GM21717 (cell line): ENCODE data around the gene ACTA2.

Source experiments
- ATAC-seq: cut with Tn5 transposase; IDR thresholded peaks from one replicate; pipeline ENCODE4 v1.9.1; 2021; ENCODE audit warnings: mild to moderate bottlenecking, moderate library complexity; ENCODE audit not compliant: unreplicated experiment

Gene ACTA2

GRCh38 chr10:88923520-88923919, 29.1 kb downstream of the ACTA2 start:
- ATAC-seq: no peak

- ATAC-seq: no peak
Measured at GRCh38 chr10:88922041-88922440, 30.5 kb downstream of the ACTA2 start.

GRCh38 chr10:88920986-88921593, 31.5 kb downstream of the ACTA2 start:
- ATAC-seq: no peak

- no peak for ATAC-seq
Measured at GRCh38 chr10:88920198-88920597, 32.4 kb downstream of the ACTA2 start.

GRCh38 chr10:88919041-88919440, 33.5 kb downstream of the ACTA2 start:
- no peak for ATAC-seq

- no peak for ATAC-seq
Measured at GRCh38 chr10:88918191-88918905, 34.2 kb downstream of the ACTA2 start.

- no peak for ATAC-seq
Measured at GRCh38 chr10:88916986-88917385, 35.6 kb downstream of the ACTA2 start.

- ATAC-seq: no peak
Measured at GRCh38 chr10:88916231-88916630, 36.3 kb downstream of the ACTA2 start.

- no peak for ATAC-seq
Measured at GRCh38 chr10:88915781-88916180, 36.8 kb downstream of the ACTA2 start.

- ATAC-seq: no peak
Measured at GRCh38 chr10:88913788-88914187, 38.8 kb downstream of the ACTA2 start.

- no peak for ATAC-seq
Measured at GRCh38 chr10:88913127-88913526, 39.4 kb downstream of the ACTA2 start.

- no peak for ATAC-seq
Measured at GRCh38 chr10:88911851-88912250, 40.7 kb downstream of the ACTA2 start.

- ATAC-seq: no peak
Measured at GRCh38 chr10:88911116-88911515, 41.5 kb downstream of the ACTA2 start.

- no peak for ATAC-seq
Measured at GRCh38 chr10:88908194-88908593, 44.4 kb downstream of the ACTA2 start.

- no peak for ATAC-seq
Measured at GRCh38 chr10:88906921-88907320, 45.7 kb downstream of the ACTA2 start.

- no peak for ATAC-seq
Measured at GRCh38 chr10:88903715-88904114, 48.9 kb downstream of the ACTA2 start.

- ATAC-seq: peak; percentile 50
Measured at GRCh38 chr10:88901984-88902789, 50.4 kb downstream of the ACTA2 start.

GRCh38 chr10:88901206-88901983, 51.2 kb downstream of the ACTA2 start:
- peak; percentile 85 for ATAC-seq

GRCh38 chr10:88899886-88900285, 52.7 kb downstream of the ACTA2 start:
- ATAC-seq: no peak

GRCh38 chr10:88898727-88899126, 53.8 kb downstream of the ACTA2 start:
- ATAC-seq: no peak
